Vagina (tissue), 2 donors: Measurements from ENCODE around the gene GALNT2. TPM values are rescaled to one million over a fixed set of nuclear protein-coding genes. Genes with fewer than 3 reads are reported as not detected.
A peak's percentile ranks its signal among the peaks of the same experiment; 100 is the strongest.

Experiments used
- DNase-seq, 2 donors: peaks; one replicate each; pipeline ENCODE4 v3.0.0-alpha.2; 2017; ENCODE audit errors: extremely low spot score in 2 of 2
- H3K27ac ChIP-seq: fragments of 200-600 bp; sonication (generic); one replicate; pipeline ENCODE4 v1.5.1; 2019
- H3K27me3 ChIP-seq: fragments of 200-600 bp; sonication (generic); one replicate; pipeline ENCODE4 v1.5.1; 2019
- H3K36me3 ChIP-seq, 2 donors: fragments of 200-600 bp; sonication (generic); one replicate each; pipeline ENCODE4 v1.5.1; 2017 to 2019
- H3K4me1 ChIP-seq: fragments of 200-600 bp; sonication (generic); one replicate; pipeline ENCODE4 v1.5.1; 2019
- H3K4me3 ChIP-seq, 2 donors: fragments of 200-600 bp; sonication (generic); 1 replicate in 1 of 2; 2 replicates in 1 of 2; pipeline ENCODE4 v1.5.1; 2016 to 2019
- H3K9me3 ChIP-seq: fragments of 200-600 bp; sonication (generic); one replicate; pipeline ENCODE4 v1.5.1; 2019
- POLR2A ChIP-seq, 2 donors: fragments of 450-650 bp; IDR thresholded peaks; one replicate each; pipeline ENCODE4 v1.6.1; 2017; ENCODE audit warnings: antibody characterized with exemption in 2 of 2, mild to moderate bottlenecking in 2 of 2, moderate library complexity in 2 of 2
- POLR2AphosphoS5 ChIP-seq, 2 donors: sonication (generic); formaldehyde crosslinking; IDR thresholded peaks; one replicate each; pipeline ENCODE4 v1.9.0; 2017; ENCODE audit warnings: antibody characterized with exemption in 2 of 2, mild to moderate bottlenecking in 2 of 2, low read depth in 1 of 2; ENCODE audit not compliant: insufficient read depth in 1 of 2
- intact Hi-C: fragments of 100-400 bp; cut with DNase I; formaldehyde crosslinking; loops from one replicate; pipeline ENCODE4 v1.15.1; 2023
- total RNA-seq: library from RNA; depleted of rRNA; stranded (reverse); fragments of >200 nt; gene quantifications from one replicate; pipeline ENCODE4 v1.2.3, GENCODE V29; 2016
- TF ChIP-seq, protein P1 (sequence below), 3 experiments: fragments of 450-650 bp in 2 of 3; fragments of 200-600 bp in 1 of 3; sonication (generic) in 1 of 3; IDR thresholded peaks; one replicate each; pipeline ENCODE4 v1.5.1; 2017 to 2019; ENCODE audit warnings: antibody characterized with exemption in 3 of 3, mild to moderate bottlenecking in 2 of 3, moderate library complexity in 2 of 3

GALNT2 gene
- total RNA-seq, 1 donor from 2014 or later, result 51.6 TPM

DNA sequence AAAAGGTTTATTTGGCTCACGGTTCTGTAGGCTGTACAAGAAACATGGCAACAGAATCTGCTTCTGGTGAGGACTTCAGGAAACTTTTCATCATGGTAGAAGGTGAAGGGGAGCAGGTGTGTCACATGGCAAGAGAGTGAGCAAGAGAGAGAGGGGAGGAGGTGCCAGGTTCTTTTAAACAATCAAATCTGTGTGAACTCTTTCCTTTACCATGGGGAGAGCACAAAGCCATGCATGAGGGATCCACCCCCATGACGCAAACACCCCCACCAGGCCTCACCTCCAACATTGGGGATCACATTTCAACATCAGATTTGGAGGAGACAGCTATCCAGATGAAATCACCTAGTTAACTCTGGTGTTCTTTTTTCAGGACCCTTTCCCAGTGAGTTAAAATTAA, 103.6 kb downstream of the GALNT2 start:
- no peaks in the 10 kb centered on the region for H3K4me1 ChIP-seq
- TF ChIP-seq POLR2A (IDR thresholded peaks at IDR 0.05) (no peak), POLR2AphosphoS5 (IDR thresholded peaks at IDR 0.05; ENCODE audit: insufficient read depth in 1 of 2, low read depth in 1 of 2) (no peak)
- TF ChIP-seq, protein P1, sequence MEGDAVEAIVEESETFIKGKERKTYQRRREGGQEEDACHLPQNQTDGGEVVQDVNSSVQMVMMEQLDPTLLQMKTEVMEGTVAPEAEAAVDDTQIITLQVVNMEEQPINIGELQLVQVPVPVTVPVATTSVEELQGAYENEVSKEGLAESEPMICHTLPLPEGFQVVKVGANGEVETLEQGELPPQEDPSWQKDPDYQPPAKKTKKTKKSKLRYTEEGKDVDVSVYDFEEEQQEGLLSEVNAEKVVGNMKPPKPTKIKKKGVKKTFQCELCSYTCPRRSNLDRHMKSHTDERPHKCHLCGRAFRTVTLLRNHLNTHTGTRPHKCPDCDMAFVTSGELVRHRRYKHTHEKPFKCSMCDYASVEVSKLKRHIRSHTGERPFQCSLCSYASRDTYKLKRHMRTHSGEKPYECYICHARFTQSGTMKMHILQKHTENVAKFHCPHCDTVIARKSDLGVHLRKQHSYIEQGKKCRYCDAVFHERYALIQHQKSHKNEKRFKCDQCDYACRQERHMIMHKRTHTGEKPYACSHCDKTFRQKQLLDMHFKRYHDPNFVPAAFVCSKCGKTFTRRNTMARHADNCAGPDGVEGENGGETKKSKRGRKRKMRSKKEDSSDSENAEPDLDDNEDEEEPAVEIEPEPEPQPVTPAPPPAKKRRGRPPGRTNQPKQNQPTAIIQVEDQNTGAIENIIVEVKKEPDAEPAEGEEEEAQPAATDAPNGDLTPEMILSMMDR (IDR thresholded peaks at IDR 0.05), result no peak
- intact Hi-C loops, result no loop called here
- H3K27ac ChIP-seq, result no peak overlapping the region
- H3K36me3 ChIP-seq, result no peaks in the 10 kb centered on the region
- H3K4me3 ChIP-seq, result no peak overlapping the region
- DNase-seq, result no peak
- no peaks in the 10 kb centered on the region for H3K9me3 ChIP-seq
- H3K27me3 ChIP-seq, result no peaks in the 10 kb centered on the region

DNA sequence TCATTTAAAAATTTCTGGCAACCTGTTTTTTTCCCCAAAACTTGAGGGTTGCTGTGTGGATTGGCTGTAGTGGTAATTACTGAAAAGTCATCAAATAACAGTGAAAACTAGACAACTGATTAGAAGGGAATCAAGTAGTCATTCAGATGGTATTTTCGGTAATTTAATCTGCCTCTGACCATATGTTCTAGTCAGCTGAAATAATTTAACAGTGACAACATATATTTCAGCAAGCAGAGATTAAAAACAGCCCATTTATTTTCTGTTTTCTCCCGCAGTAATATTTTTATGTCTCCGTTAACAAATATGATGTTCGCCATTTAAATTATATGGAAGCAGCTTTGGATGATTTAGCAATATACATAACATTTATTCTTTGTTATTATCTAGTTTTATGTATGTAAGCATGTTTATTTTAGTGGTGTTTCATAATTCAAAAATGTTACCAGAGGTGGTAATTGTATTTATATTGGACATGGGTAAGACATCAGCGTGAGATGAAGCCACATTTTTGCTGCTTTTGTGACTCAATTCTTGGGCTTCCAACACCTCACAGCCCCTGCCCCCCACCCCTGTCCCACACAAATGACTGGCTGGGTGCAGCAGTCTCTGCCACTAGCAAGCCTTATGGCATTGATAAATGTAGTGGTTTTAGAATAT, 104.4 kb downstream of the GALNT2 start:
- no peak for TF ChIP-seq POLR2AphosphoS5 (IDR thresholded peaks at IDR 0.05; ENCODE audit: insufficient read depth in 1 of 2, low read depth in 1 of 2)
- TF ChIP-seq POLR2A (IDR thresholded peaks at IDR 0.05), result no peak
- TF ChIP-seq, protein P1 (IDR thresholded peaks at IDR 0.05), result no peak
- Histone ChIP-seq H3K27ac (no peak overlapping the region), H3K4me1 (peaks cover 3% of the 10 kb centered on the region), H3K4me3 (no peak overlapping the region), H3K27me3 (no peaks in the 10 kb centered on the region), H3K36me3 (no peaks in the 10 kb centered on the region), H3K9me3 (no peaks in the 10 kb centered on the region)
- no peak for DNase-seq
- intact Hi-C loops, result no loop called here

DNA sequence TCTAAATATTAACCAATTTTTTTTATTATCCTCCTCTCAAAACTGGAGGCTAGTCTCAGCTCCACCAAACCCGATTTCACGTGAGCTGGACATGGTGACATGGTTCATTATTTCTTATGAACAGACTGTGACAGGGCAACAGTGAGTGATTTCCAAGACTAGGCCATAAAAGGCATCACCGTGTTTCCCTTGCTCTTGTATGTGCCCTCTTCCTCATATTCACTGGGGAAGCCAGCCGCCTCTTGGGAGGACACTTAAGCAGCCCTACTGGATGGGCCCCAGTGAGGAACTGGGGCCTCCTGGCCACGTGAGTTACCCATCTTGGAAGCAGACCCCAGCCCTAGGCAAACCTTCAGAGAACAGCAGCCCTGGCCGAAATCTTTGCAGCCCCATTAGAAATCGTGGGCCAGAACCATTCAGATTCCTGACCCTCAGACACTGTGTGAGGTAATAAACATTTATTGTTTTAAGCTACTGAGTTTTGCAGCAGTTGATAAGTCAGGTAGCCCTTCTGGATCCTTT, 105.0 kb downstream of the GALNT2 start:
- no peaks in the 10 kb centered on the region for H3K36me3 ChIP-seq
- DNase-seq, result peak in 1 of 2 donors; percentile 60
- no peak overlapping the region for H3K4me3 ChIP-seq
- no peaks in the 10 kb centered on the region for H3K27me3 ChIP-seq
- TF ChIP-seq POLR2A (IDR thresholded peaks at IDR 0.05), result no peak
- TF ChIP-seq POLR2AphosphoS5 (IDR thresholded peaks at IDR 0.05; ENCODE audit: insufficient read depth in 1 of 2, low read depth in 1 of 2), result no peak
- TF ChIP-seq, protein P1 (IDR thresholded peaks at IDR 0.05), result no peak
- peaks cover 7% of the 10 kb centered on the region for H3K4me1 ChIP-seq
- intact Hi-C loops, result no loop called here
- H3K9me3 ChIP-seq, result no peaks in the 10 kb centered on the region
- H3K27ac ChIP-seq, result no peak overlapping the region

DNA sequence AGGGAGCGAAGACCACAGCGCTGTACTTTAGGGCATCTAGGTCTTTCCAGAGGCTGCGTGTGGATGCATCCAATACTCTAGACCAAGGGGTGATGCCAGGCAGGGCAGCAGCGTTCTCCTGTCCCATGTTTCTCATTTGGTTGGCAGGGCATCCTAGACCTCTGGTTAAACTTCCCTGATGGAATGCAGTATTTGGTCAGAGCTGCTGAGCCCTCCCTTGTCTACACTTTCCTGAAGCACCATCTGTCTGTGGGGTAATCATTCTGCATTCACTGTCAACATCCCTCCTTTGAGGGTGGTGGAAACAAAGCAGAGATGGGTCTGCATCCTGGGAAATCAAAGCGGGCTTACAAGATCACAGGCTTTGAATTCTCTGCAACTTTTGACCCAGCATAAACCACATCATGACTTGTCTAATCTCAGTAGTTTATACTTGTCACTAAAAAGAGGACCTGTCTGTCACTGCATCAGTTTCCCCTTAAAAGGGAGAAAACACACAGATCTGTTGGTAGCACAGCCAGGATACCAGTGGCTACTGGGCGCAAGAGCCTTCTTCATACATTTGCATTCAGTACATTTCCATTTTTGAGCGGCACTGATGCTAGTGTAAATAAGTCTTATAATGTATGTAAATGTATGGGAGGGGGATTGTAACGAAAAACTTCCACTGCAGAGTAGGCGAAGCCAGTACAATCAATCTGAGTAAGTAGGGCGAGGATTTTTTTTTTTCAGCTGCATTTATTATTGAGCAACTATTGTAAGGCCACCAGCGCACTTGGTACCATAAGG, 106.3 kb downstream of the GALNT2 start:
- peaks cover 7% of the 10 kb centered on the region for H3K4me1 ChIP-seq
- DNase-seq, result no peak

More for the DNA sequence above, 106.3 kb downstream of the GALNT2 start:
- Histone ChIP-seq H3K4me3 (no peak overlapping the region), H3K9me3 (no peaks in the 10 kb centered on the region), H3K27me3 (no peaks in the 10 kb centered on the region), H3K36me3 (peaks cover 0 to under 1% of the 10 kb centered on the region in 2 donors), H3K27ac (no peak overlapping the region)
- intact Hi-C loops, result no loop called here
- TF ChIP-seq, protein P1 (IDR thresholded peaks at IDR 0.05), result no peak
- no peak for TF ChIP-seq POLR2AphosphoS5 (IDR thresholded peaks at IDR 0.05; ENCODE audit: insufficient read depth in 1 of 2, low read depth in 1 of 2)
- TF ChIP-seq POLR2A (IDR thresholded peaks at IDR 0.05), result no peak
